Activated T-helper 2 cell treated with anti-CD3 and anti-CD28 coated beads, Interferon-gamma antibody, Interleukin-2, Interleukin-4, amounts not matched to agents 10 μg/mL and 5 μg/mL and 100 μg/mL, durations not matched to agents 14 hours and 24 hours and 36 hours (primary cell): ENCODE measurements around the gene NPTX2. TPM values are rescaled to one million over a fixed set of nuclear protein-coding genes. Genes with fewer than 3 reads are reported as not detected.

Source experiments
- DNase-seq: peaks from one replicate; pipeline ENCODE4 v3.0.0; 2021; ENCODE audit warnings: low spot score
- H3K27ac Mint-ChIP-seq: one replicate; pipeline ENCODE4 v1.8.0; 2021; ENCODE audit warnings: mixed read lengths
- H3K27me3 Mint-ChIP-seq: one replicate; pipeline ENCODE4 v1.8.0; 2021; ENCODE audit warnings: low read depth, mixed read lengths
- H3K36me3 Mint-ChIP-seq: one replicate; pipeline ENCODE4 v1.8.0; 2021; ENCODE audit warnings: low read depth, mixed read lengths
- H3K4me1 Mint-ChIP-seq: one replicate; pipeline ENCODE4 v1.8.0; 2021; ENCODE audit warnings: low read depth, mixed read lengths
- H3K4me3 Mint-ChIP-seq: one replicate; pipeline ENCODE4 v1.8.0; 2021; ENCODE audit warnings: low read depth, mild to moderate bottlenecking, moderate library complexity, mixed read lengths
- H3K9me3 Mint-ChIP-seq: one replicate; pipeline ENCODE4 v1.8.0; 2021; ENCODE audit warnings: mixed read lengths
- intact Hi-C: fragments of 100-400 bp; cut with micrococcal nuclease; formaldehyde crosslinking; loops from one replicate; pipeline ENCODE4 v1.15.1; 2023
- total RNA-seq: library from RNA; stranded (reverse); gene quantifications from 2 replicates; pipeline ENCODE4 v1.2.3, GENCODE V29; 2022

The NPTX2 gene
- total RNA-seq, 1 donor from 2014 or later, result 0.32 TPM

- intact Hi-C loops, result no loop called here
- H3K27me3 Mint-ChIP-seq, result no peaks in the 10 kb centered on the region
These were observed 29.4 kb downstream of the NPTX2 start for GRCh38 chr7:98646465-98646864.

GRCh38 chr7:98647326-98647725 is 30.2 kb downstream of the NPTX2 start:
- no peaks in the 10 kb centered on the region for H3K36me3 Mint-ChIP-seq
- H3K27me3 Mint-ChIP-seq, result no peaks in the 10 kb centered on the region
- no peak for DNase-seq
- intact Hi-C loops, result no loop called here
- H3K27ac Mint-ChIP-seq, result no peak overlapping the region
- no peaks in the 10 kb centered on the region for H3K4me1 Mint-ChIP-seq
- H3K4me3 Mint-ChIP-seq, result no peak overlapping the region
- no peaks in the 10 kb centered on the region for H3K9me3 Mint-ChIP-seq

More at GRCh38 chr7:98646465-98646864, 29.4 kb downstream of the NPTX2 start:
- no peak overlapping the region for H3K27ac Mint-ChIP-seq
- no peaks in the 10 kb centered on the region for H3K4me1 Mint-ChIP-seq
- H3K4me3 Mint-ChIP-seq, result no peak overlapping the region
- no peaks in the 10 kb centered on the region for H3K9me3 Mint-ChIP-seq
- DNase-seq, result no peak
- H3K36me3 Mint-ChIP-seq, result no peaks in the 10 kb centered on the region

- intact Hi-C loops, result no loop called here
- Mint-ChIP-seq H3K27ac (no peak overlapping the region), H3K4me1 (no peaks in the 10 kb centered on the region), H3K27me3 (no peaks in the 10 kb centered on the region), H3K36me3 (no peaks in the 10 kb centered on the region), H3K9me3 (no peaks in the 10 kb centered on the region), H3K4me3 (no peak overlapping the region)
- no peak for DNase-seq
These were observed 34.7 kb downstream of the NPTX2 start for GRCh38 chr7:98651760-98652159.

GRCh38 chr7:98653601-98654310 is 36.7 kb downstream of the NPTX2 start:
- no peaks in the 10 kb centered on the region for H3K4me1 Mint-ChIP-seq
- no peak overlapping the region for H3K4me3 Mint-ChIP-seq
- intact Hi-C loops, result no loop called here
- no peaks in the 10 kb centered on the region for H3K27me3 Mint-ChIP-seq
- H3K36me3 Mint-ChIP-seq, result no peaks in the 10 kb centered on the region
- DNase-seq, result no peak
- no peak overlapping the region for H3K27ac Mint-ChIP-seq
- H3K9me3 Mint-ChIP-seq, result no peaks in the 10 kb centered on the region

- H3K27me3 Mint-ChIP-seq, result no peaks in the 10 kb centered on the region
- no peak overlapping the region for H3K27ac Mint-ChIP-seq
- H3K4me1 Mint-ChIP-seq, result no peaks in the 10 kb centered on the region
- no peak overlapping the region for H3K4me3 Mint-ChIP-seq
- no peak for DNase-seq
- intact Hi-C loops, result no loop called here
- H3K36me3 Mint-ChIP-seq, result no peaks in the 10 kb centered on the region
- no peaks in the 10 kb centered on the region for H3K9me3 Mint-ChIP-seq
These were observed 37.6 kb downstream of the NPTX2 start for GRCh38 chr7:98654524-98655272.

- Mint-ChIP-seq H3K9me3 (no peaks in the 10 kb centered on the region), H3K36me3 (no peaks in the 10 kb centered on the region), H3K4me1 (no peaks in the 10 kb centered on the region), H3K27ac (no peak overlapping the region), H3K27me3 (no peaks in the 10 kb centered on the region), H3K4me3 (no peak overlapping the region)
- intact Hi-C loops, result no loop called here
- DNase-seq, result no peak
These were observed 38.5 kb downstream of the NPTX2 start for GRCh38 chr7:98655611-98656010.

- Mint-ChIP-seq H3K4me3 (no peak overlapping the region), H3K27ac (no peak overlapping the region), H3K36me3 (no peaks in the 10 kb centered on the region), H3K27me3 (no peaks in the 10 kb centered on the region), H3K4me1 (no peaks in the 10 kb centered on the region), H3K9me3 (no peaks in the 10 kb centered on the region)
- intact Hi-C loops, result no loop called here
- DNase-seq, result no peak
These were observed 39.8 kb downstream of the NPTX2 start for GRCh38 chr7:98656899-98657298.

GRCh38 chr7:98657736-98658135 is 40.7 kb downstream of the NPTX2 start:
- intact Hi-C loops, result no loop called here
- H3K27me3 Mint-ChIP-seq, result no peaks in the 10 kb centered on the region

GRCh38 chr7:98659756-98660155 is 42.7 kb downstream of the NPTX2 start:
- Mint-ChIP-seq H3K36me3 (no peaks in the 10 kb centered on the region), H3K27me3 (no peaks in the 10 kb centered on the region)
- intact Hi-C loops, result no loop called here

More at GRCh38 chr7:98657736-98658135, 40.7 kb downstream of the NPTX2 start:
- no peak for DNase-seq
- no peaks in the 10 kb centered on the region for H3K9me3 Mint-ChIP-seq
- H3K4me1 Mint-ChIP-seq, result no peaks in the 10 kb centered on the region
- no peaks in the 10 kb centered on the region for H3K36me3 Mint-ChIP-seq
- no peak overlapping the region for H3K27ac Mint-ChIP-seq
- no peak overlapping the region for H3K4me3 Mint-ChIP-seq

GRCh38 chr7:98661607-98662006 is 44.5 kb downstream of the NPTX2 start:
- no peaks in the 10 kb centered on the region for H3K27me3 Mint-ChIP-seq
- H3K27ac Mint-ChIP-seq, result no peak overlapping the region
- DNase-seq, result no peak
- no peak overlapping the region for H3K4me3 Mint-ChIP-seq
- H3K36me3 Mint-ChIP-seq, result no peaks in the 10 kb centered on the region
- intact Hi-C loops, result no loop called here
- no peaks in the 10 kb centered on the region for H3K4me1 Mint-ChIP-seq
- peaks cover 4% of the 10 kb centered on the region for H3K9me3 Mint-ChIP-seq

More at GRCh38 chr7:98659756-98660155, 42.7 kb downstream of the NPTX2 start:
- Mint-ChIP-seq H3K9me3 (peaks cover 4% of the 10 kb centered on the region), H3K4me3 (no peak overlapping the region), H3K27ac (no peak overlapping the region), H3K4me1 (no peaks in the 10 kb centered on the region)
- no peak for DNase-seq

GRCh38 chr7:98662289-98662688 is 45.2 kb downstream of the NPTX2 start:
- intact Hi-C loops, result no loop called here
- Mint-ChIP-seq H3K9me3 (peaks cover 4% of the 10 kb centered on the region), H3K36me3 (no peaks in the 10 kb centered on the region), H3K4me1 (no peaks in the 10 kb centered on the region), H3K27ac (no peak overlapping the region), H3K4me3 (no peak overlapping the region), H3K27me3 (no peaks in the 10 kb centered on the region)
- no peak for DNase-seq

GRCh38 chr7:98664882-98665281 is 47.8 kb downstream of the NPTX2 start:
- DNase-seq, result no peak
- Mint-ChIP-seq H3K27ac (no peak overlapping the region), H3K4me3 (no peak overlapping the region), H3K4me1 (no peaks in the 10 kb centered on the region), H3K36me3 (no peaks in the 10 kb centered on the region), H3K9me3 (peaks cover 4% of the 10 kb centered on the region), H3K27me3 (no peaks in the 10 kb centered on the region)
- intact Hi-C loops, result no loop called here

- no peaks in the 10 kb centered on the region for H3K27me3 Mint-ChIP-seq
- intact Hi-C loops, result no loop called here
- H3K27ac Mint-ChIP-seq, result no peak overlapping the region
These were observed 51.2 kb downstream of the NPTX2 start for GRCh38 chr7:98668255-98668654.

More at GRCh38 chr7:98668255-98668654, 51.2 kb downstream of the NPTX2 start:
- Mint-ChIP-seq H3K4me3 (no peak overlapping the region), H3K9me3 (peaks cover 13% of the 10 kb centered on the region), H3K4me1 (no peaks in the 10 kb centered on the region), H3K36me3 (no peaks in the 10 kb centered on the region)
- no peak for DNase-seq
